GM18520 (cell line): ENCODE data around the gene CIDEA.

ENCODE experiments used
- ATAC-seq: cut with Tn5 transposase; IDR thresholded peaks from one replicate; pipeline ENCODE4 v1.9.1; 2021; ENCODE audit not compliant: unreplicated experiment

CIDEA gene

GRCh38 chr18:12271376-12272235 lies 17.4 kb downstream of the CIDEA start:
- ATAC-seq = no peak

DNA sequence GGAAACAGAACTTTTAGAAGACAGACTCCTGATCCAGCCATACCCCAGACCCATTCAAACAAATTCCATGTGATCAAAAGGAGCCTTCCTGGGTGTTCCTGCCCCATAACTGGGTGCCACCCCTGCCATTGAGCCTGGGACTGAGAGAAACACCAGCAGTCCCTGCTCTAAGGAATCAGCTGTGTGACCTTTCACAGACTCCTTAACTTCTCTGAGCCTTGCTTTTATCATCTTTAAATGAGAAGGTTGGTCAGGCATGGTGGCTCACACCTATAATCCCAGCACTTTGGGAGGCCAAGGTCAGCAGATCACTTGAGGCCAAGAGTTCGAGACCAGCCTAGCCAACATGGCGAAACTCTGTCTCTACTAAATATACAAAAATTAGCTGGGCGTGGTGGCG lies 20.6 kb downstream of the CIDEA start:
- no peak for ATAC-seq

DNA sequence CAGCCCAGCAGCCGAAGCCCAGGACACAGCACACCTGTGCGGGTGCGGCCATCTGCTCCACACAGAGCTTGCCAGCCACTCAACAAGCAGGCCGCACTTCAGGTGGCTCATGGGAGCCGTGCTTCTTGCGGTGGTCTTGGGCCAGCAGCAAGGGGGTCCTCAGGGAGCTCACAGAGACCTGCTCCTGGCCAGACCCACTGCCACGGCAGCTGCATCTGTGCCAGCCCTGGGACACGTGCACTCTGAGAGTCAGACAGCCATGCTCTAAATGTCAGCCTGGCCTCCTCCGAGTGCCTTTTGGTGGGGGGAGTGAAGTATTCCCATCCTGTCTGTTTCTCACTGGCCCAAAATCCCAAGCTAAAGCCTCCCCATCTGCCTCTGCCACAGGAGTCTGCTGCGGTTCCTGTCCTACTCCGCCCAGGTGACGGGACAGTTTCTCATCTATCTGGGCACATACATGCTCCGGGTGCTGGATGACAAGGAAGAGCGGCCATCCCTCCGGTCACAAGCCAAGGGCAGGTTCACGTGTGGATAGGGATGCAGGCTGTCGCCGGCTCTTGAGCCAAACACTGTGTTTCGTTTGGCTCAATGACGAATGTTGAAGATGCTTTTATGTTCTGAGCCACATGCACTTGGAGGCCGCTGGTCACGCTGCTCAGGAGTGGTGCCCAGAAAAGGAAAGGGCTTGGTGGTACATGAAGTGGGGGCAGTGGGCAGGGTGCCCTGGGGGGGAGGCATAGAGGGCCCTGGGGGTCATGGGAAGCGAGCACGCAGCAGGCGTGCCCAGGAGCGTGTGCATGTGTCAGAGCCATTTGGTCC lies 22.8 kb downstream of the CIDEA start:
- ATAC-seq = no peak

GRCh38 chr18:12278215-12278671 lies 24.1 kb downstream of the CIDEA start:
- ATAC-seq = no peak

DNA sequence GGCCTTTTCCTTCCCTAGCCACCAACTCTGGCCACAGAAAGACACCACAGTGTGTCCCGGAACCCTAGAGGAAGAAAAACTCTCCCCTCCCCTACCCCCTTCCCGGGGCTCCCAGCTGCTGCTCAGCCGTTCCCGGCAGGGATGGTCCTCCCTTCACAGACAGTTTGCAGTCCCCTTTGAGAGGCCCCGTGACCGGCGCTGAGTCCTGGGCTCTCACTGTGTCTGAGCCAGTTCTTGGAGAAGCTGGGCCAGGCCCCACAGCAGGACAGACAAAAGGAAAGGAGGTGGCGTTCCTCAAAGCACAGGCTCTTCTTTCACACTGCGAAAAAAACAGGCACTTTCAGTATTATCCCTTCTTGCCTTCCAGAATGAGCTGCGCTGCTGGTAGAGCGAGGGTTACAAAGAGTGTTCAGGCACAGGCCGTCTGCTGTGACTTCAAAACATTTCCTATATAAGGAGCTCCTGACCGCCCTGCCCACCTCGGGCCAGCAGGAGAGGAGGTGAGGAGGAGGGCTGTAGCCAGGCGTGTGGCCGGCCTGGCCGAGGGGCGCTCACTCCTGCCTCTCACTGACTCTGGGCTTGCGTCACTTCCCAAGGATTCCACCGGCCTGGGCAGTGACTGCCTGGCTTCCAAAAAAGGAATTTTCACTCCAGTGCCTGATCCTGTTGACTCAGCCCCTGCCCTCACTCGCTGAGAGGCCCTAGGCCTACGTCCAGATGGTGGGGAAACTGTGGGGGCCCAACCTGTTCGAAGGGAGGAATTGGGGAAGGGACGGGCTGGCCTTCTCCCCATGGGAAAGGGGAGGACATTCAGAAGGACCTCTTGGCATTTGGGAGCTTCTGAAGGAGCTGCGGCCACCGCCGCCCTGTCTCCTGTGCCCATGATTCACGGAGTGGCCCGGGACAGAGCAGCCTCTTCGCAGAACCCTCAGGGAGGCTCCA lies 24.9 kb downstream of the CIDEA start:
- no peak for ATAC-seq

DNA sequence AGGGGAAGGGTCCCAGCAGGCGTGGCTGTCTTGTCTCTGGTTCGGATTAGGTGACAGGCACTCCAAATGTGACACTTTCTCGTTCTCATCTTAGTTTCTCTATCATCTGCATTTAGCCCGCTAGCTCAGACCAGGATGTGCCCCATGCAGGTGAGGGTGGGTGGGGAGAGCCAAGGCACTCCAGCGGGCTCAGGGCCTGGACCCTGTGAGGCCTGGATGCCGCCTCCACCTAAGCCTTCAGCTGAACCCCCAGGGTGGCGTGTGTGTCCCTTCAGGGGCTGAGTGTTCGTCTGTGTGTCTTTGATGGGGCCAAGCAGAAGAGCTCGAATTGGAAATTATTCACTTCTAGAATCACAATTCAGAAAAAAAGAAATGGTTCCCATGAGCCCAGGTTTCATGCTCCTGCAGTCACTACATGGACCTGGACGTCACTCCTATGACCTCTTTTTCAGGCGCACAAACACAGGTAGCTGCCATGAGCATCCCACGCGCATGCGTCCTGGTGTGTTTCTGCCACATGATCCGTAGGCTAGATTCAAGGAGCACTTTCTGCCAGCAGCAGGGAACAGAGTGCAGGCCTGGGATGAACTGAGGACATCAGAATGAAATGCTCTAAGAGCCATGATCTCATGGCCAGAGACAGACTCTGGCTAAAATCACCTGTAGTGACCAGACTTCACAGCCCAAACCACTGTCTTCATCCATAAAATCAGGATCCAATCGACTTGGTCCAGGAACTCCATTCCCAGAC lies 25.8 kb downstream of the CIDEA start:
- no peak for ATAC-seq

GRCh38 chr18:12281861-12282260 lies 27.7 kb downstream of the CIDEA start:
- no peak for ATAC-seq

DNA sequence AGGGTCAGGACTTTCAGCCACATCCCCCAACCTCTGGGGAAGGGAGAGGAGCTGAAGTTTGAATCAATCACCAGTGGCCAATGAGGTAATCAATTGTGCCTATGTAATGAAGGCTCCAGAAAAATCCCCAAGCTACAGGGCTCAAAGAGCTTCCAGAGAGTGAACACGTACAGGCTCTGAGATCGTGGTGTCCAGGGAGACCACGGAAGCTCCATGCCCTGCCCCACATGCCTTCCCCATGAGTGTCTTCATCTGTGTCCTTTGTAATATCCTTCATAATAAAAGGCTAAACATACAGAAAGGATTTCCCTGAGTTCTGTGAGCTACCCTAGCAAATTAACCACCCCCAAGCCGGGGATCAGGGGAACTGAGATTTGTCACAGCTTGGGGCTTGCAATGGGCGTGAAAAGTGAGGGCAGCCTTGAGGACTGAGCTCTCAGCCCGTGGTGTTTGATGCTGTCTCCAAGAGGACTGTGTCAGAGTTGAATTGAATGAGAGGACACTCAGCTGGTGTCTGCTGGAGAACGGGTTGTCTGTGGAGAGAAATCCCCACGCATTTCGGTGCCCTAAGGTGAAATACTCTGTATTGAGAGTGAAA lies 28.4 kb downstream of the CIDEA start:
- ATAC-seq = no peak

DNA sequence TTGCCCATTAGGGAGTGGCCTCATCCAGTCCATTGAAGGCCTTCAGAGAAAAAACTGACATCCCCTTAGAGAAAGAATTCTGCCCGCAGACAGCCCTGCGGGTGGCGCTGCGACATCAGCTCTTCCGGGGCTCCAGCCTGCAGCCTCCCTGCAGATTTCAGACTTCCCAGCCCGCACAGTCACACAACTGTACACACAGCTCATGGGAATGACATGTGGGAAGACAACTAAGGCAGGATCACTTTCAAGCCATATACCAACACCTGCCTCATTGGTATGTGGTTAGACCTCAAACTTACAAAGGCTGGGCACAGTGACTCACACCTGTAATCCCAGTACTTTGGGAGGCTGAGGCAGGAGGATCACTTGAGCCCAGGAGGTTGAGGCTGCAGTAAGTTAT lies 29.1 kb downstream of the CIDEA start:
- ATAC-seq = no peak

GRCh38 chr18:12283666-12284065 lies 29.5 kb downstream of the CIDEA start:
- ATAC-seq = no peak

GRCh38 chr18:12287131-12287681 lies 33.0 kb downstream of the CIDEA start:
- no peak for ATAC-seq

GRCh38 chr18:12287684-12288402 lies 33.7 kb downstream of the CIDEA start:
- ATAC-seq = no peak

GRCh38 chr18:12288403-12288755 lies 34.2 kb downstream of the CIDEA start:
- ATAC-seq = no peak

- no peak for ATAC-seq
Measured at GRCh38 chr18:12290086-12290485, 35.9 kb downstream of the CIDEA start.

GRCh38 chr18:12291161-12291560 lies 37.0 kb downstream of the CIDEA start:
- no peak for ATAC-seq

GRCh38 chr18:12291690-12292089 lies 37.5 kb downstream of the CIDEA start:
- no peak for ATAC-seq

DNA sequence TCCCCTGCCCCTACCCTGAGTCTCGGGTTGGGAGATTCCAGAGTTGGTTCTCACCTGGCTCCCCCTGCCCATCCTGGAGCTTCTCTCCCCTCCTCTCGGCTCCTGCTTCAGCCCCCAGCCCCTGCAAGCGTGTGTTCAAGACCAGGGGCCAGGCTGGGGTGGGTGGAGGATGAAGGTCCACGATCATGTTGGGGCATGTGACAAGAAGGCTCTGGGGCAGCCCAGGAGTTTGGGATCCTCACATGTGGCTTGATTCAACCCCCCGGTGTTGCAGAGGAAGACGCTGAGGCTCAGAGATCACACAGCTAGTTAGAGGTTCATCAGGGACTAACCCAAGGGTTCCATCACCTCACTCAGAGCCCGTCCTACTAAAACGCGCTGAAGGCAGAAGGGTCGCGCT lies 39.7 kb downstream of the CIDEA start:
- ATAC-seq = no peak

GRCh38 chr18:12295389-12296086 lies 41.4 kb downstream of the CIDEA start:
- ATAC-seq = no peak

- no peak for ATAC-seq
Measured at GRCh38 chr18:12296087-12296403, 41.9 kb downstream of the CIDEA start.
